GM20431 (cell line): ENCODE measurements around the gene MAGEB3.
"Not testable (repeated sequence)": the region's sequence is repeated elsewhere in the genome, so short reads cannot be mapped to it uniquely, and the experiment has no call there.

Experiments
- in situ Hi-C: fragments of 300-500 bp; cut with MseI, MboI; formaldehyde crosslinking; loops from one replicate; pipeline ENCODE4 v1.15.0; 2020; ENCODE audit warnings: low sequenced_read_pairs; ENCODE audit not compliant: unreplicated experiment

Gene MAGEB3, protein sequence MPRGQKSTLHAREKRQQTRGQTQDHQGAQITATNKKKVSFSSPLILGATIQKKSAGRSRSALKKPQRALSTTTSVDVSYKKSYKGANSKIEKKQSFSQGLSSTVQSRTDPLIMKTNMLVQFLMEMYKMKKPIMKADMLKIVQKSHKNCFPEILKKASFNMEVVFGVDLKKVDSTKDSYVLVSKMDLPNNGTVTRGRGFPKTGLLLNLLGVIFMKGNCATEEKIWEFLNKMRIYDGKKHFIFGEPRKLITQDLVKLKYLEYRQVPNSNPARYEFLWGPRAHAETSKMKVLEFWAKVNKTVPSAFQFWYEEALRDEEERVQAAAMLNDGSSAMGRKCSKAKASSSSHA

DNA sequence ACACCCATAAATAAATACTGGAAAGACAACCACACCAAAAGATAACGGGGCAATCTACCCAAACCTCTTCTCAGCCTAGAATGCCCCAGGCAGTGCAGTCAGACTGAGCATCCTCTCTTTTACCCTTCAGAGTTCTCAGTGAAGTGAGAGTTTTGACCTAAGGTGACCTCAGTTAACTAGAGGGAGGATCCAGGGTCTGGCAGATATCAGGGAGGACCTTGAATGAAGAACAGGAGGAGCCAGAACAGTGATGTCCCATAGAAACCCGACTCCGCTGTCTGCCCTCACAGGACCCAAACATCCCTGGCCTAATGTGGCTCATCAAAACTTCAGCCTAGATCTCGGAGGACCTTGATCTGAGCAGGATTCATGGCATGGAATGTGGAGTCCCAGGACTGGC lies at the start of gene MAGEB3:
TSS of gene MAGEB3 (plus strand) at position 263 of the 400 bp plus-strand sequence. CDS start 5,268 bp downstream, outside the sequence.
- in situ Hi-C loops = no loop called here

DNA sequence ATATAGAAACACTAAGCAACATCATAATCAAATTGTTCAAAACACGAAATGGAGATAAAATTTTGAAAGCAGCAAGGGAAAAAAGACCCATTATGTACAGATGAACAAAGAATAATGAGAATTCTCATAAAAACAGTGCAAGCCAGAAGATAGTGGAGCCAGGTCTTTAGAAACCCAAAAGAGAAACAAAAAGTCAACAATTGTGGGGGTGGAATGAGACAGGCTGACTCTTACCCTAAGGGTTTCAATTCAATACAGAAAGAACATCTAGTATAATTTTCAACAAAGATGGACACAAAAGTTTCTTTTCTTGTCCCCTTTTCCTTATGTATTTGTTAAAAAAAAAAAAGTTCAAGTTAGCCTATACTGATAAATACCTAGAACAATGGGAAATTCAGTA lies 49.1 kb upstream of the MAGEB3 start:
- in situ Hi-C loops = no loop called here

- in situ Hi-C loops = no loop called here
These were observed 46.9 kb upstream of the MAGEB3 start for GRCh38 chrX:30183554-30183953.

DNA sequence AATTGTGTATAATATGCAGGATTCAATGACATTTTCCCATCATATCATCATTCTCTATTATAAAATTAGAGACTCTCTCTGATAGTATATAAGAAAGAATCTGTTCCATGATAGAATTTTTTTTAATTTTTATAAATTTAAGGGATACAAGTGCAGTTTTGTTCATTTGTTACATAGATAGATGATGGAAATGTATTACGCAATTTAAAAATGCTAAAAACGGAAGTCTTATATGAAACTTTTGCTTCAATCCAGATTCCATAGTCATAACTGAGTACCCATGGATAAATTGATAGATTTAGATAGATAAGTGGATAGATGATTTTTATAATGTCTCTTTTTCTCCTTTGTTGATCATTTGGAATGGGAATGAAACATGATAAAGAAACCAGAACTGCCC lies 40.0 kb upstream of the MAGEB3 start:
- in situ Hi-C loops = no loop called here

DNA sequence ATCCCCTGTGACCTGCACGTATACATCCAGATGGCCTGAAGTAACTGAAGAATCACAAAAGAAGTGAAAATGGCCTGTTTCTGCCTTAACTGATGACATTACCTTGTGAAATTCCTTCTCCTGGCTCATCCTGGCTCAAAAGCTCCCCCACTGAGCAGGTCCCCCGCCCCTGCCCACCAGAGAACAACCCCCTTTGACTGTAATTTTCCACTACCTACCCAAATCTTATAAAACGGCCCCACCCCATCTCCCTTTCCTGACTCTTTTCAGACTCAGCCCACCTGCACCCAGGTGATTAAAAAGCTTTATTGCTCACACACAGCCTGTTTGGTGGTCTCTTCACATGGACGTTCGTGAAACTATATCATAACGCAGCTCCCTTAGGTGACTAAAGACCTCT lies 36.5 kb upstream of the MAGEB3 start:
- in situ Hi-C loops = not testable (repeated sequence)

GRCh38 chrX:30196322-30196721 lies 34.1 kb upstream of the MAGEB3 start:
- in situ Hi-C loops = no loop called here

- in situ Hi-C loops = no loop called here
These were observed 18.3 kb upstream of the MAGEB3 start for GRCh38 chrX:30212172-30212571.

- in situ Hi-C loops = no loop called here
These were observed 15.1 kb upstream of the MAGEB3 start, which contains the start of gene MAGEB2 for GRCh38 chrX:30215357-30215843. Gene MAGEB2 (plus strand): TSS chrX:30215563. CDS start chrX:30218581, 3,018 bp downstream.

DNA sequence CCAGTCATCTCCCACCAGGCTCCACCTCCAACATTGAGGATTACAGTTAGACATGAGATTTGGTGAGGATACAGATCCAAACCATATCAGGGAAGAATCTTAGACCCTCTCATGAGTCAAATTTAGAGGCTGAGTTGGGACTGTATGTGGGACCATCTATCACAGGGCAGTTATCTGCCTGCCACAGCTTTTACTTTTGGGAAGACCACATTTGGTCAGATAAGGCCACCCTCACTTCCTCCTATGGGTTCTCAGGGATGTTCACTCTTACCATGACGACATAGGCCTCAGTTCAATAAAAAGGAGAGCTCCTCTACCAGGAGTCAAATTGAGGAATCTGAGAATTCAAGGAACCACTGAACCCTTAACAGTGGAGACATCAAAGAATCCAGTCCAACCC lies 13.0 kb upstream of the MAGEB3 start:
- in situ Hi-C loops = no loop called here

DNA sequence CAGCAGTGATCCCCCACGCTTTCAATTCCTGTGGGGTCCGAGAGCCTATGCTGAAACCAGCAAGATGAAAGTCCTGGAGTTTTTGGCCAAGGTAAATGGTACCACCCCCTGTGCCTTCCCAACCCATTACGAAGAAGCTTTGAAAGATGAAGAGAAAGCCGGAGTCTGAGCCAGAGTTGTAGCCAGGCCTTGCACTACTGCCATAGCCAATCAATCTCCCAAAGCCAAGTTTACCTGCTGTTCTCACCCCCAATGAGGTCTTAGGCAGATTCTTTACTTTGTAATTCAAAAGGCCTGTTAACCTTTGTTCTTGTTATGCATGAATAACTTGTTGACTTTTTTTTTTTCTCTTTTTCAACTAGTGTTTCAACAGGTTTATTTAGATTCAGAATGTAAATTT lies 11.1 kb upstream of the MAGEB3 start:
- in situ Hi-C loops = no loop called here

DNA sequence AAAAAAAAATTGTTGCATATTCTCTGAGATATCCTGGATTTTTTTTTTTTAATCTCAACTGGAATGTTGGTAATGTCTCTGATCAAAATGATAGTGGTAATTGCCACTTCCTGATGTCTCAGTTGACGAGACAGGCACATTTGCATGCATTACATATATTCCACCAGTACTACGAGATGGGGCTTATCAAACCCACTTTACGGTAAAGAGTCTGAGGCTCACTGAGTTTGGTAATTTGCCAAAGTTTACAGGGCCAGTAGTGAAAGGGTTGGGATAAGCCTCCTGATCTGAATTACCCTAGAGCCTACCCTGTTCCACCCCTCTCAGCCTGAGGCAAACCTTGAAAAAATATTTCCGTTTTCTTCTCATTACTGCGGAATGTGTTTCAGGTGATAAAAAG lies 9.8 kb upstream of the MAGEB3 start:
- in situ Hi-C loops = no loop called here

GRCh38 chrX:30224536-30224935 lies 5.9 kb upstream of the MAGEB3 start:
- in situ Hi-C loops = no loop called here

- in situ Hi-C loops = no loop called here
These were observed 1.9 kb upstream of the MAGEB3 start for GRCh38 chrX:30228526-30228925.

GRCh38 chrX:30241724-30242415 lies 11.4 kb downstream of the MAGEB3 start, which contains the start of gene MAGEB4:
Gene MAGEB4 (plus strand): TSS chrX:30242000. CDS start chrX:30242136, 136 bp downstream.
- in situ Hi-C loops = no loop called here

- in situ Hi-C loops = no loop called here
These were observed 16.5 kb downstream of the MAGEB3 start, which contains the start of gene MAGEB1 for GRCh38 chrX:30246769-30247489. Gene MAGEB1 (plus strand): TSS chrX:30247146. CDS start chrX:30250494, 3,348 bp downstream.

GRCh38 chrX:30248854-30249253 lies 18.4 kb downstream of the MAGEB3 start:
- in situ Hi-C loops = no loop called here

DNA sequence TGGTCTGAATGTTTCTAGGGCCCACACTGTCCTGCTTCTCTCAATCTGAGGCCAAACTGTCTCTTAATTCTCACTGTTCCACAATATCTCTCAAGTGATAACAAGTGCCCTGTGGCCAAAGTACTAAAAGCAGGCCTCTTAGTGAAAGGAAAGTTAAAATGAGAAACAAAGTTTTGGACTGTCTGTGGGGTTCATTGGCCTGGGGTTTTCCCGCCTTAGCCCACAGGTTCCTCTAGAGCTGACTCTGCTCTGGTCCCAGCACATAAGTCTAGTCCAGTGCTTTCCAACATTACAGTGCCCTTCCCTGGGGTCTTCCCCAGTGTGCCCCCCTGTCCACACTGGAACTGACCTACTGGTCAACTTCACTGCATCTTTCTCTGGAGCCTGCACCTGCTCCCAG lies 22.8 kb downstream of the MAGEB3 start:
- in situ Hi-C loops = no loop called here

- in situ Hi-C loops = no loop called here
These were observed 29.5 kb downstream of the MAGEB3 start for GRCh38 chrX:30259927-30260326.

DNA sequence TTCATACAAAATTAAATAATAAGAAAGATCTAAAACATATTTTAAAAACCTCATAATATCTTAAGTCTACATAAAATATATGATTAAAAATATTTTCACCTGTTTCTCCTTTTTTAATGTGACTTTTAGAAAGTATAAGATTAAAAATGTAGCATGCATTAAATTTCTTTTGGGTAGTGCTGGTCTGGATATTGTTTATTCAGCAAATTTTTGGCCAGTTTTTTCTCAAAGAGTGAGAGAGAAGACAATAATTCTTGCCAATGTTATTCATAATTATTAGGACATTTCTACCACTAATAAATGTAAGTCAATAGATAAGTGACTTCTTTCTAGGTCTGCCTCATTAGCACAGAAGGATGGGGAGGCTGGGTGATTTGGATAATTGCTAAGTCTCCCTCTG lies 30.6 kb downstream of the MAGEB3 start:
- in situ Hi-C loops = no loop called here

DNA sequence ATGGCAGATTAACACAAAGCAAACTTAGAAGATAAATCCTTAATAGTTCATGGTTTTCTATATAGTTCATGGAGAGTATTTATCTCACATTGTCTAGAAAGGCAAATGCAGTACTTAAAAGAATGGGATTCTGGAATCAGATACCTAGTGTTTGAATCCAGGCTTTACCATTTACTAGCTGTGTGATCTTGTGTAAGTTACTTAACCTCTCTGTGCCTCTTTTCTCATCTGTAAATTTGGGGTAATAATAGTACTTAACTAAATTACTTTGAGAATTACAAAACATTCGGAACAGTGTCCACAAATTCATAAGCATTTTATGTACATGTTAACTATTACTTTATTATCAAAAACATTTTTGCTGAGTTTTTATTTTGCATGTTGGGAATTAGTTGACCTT lies 32.3 kb downstream of the MAGEB3 start:
- in situ Hi-C loops = no loop called here
